DMS153 treated with DMSO at 0.1 percent for 48 hours (cell line): ENCODE measurements around the gene SQSTM1.
"Not testable (repeated sequence)": the region's sequence is repeated elsewhere in the genome, so short reads cannot be mapped to it uniquely, and the experiment has no call there.

Experiments
- DNase-seq: peaks from one replicate; lab custom pipeline; 2025; ENCODE audit not compliant: unreplicated experiment; lab: John Stamatoyannopoulos, UW

The SQSTM1 gene

GRCh38 chr5:179823937-179824744 is 3.4 kb downstream of the SQSTM1 start:
- no peak for DNase-seq

GRCh38 chr5:179824745-179825112 is 4.0 kb downstream of the SQSTM1 start:
- DNase-seq, result no peak

- no peak for DNase-seq
Measured at GRCh38 chr5:179825655-179826182, 5.0 kb downstream of the SQSTM1 start.

GRCh38 chr5:179827680-179828079 is 7.0 kb downstream of the SQSTM1 start:
- no peak for DNase-seq

- DNase-seq, result no peak
Measured at GRCh38 chr5:179828756-179829421, 8.2 kb downstream of the SQSTM1 start.

GRCh38 chr5:179829732-179830435 is 9.2 kb downstream of the SQSTM1 start:
- DNase-seq, result no peak

GRCh38 chr5:179830818-179831468 is 10.2 kb downstream of the SQSTM1 start:
- no peak for DNase-seq

- no peak for DNase-seq
Measured at GRCh38 chr5:179832039-179832745, 11.5 kb downstream of the SQSTM1 start.

- DNase-seq, result no peak
Measured at GRCh38 chr5:179833056-179833708, 12.5 kb downstream of the SQSTM1 start.

- no peak for DNase-seq
Measured at GRCh38 chr5:179833709-179834070, 13.0 kb downstream of the SQSTM1 start.

- no peak for DNase-seq
Measured at GRCh38 chr5:179834120-179834519, 13.4 kb downstream of the SQSTM1 start.

- not testable (repeated sequence) for DNase-seq
Measured at GRCh38 chr5:179834871-179835270, 14.2 kb downstream of the SQSTM1 start.

- DNase-seq, result no peak
Measured at GRCh38 chr5:179836225-179837019, 15.7 kb downstream of the SQSTM1 start.

- DNase-seq, result no peak
Measured at GRCh38 chr5:179837076-179838011, 16.6 kb downstream of the SQSTM1 start.

- DNase-seq, result no peak
Measured at GRCh38 chr5:179839328-179840256, 18.9 kb downstream of the SQSTM1 start.

GRCh38 chr5:179840321-179840720 is 19.6 kb downstream of the SQSTM1 start:
- no peak for DNase-seq

- DNase-seq, result no peak
Measured at GRCh38 chr5:179840766-179841165, 20.1 kb downstream of the SQSTM1 start.
